Activated CD4-positive, alpha-beta T cell treated with anti-CD3 and anti-CD28 coated beads, Interleukin-2, amount 50 U/mL, for 1 hour (primary cell): Measurements from ENCODE around the gene WDR48.
"Not testable (repeated sequence)": the region's sequence is repeated elsewhere in the genome, so short reads cannot be mapped to it uniquely, and the experiment has no call there.

Experiments used
- DNase-seq: peaks from one replicate; pipeline ENCODE4 v3.0.0-alpha.2; 2020

The WDR48 gene

DNA sequence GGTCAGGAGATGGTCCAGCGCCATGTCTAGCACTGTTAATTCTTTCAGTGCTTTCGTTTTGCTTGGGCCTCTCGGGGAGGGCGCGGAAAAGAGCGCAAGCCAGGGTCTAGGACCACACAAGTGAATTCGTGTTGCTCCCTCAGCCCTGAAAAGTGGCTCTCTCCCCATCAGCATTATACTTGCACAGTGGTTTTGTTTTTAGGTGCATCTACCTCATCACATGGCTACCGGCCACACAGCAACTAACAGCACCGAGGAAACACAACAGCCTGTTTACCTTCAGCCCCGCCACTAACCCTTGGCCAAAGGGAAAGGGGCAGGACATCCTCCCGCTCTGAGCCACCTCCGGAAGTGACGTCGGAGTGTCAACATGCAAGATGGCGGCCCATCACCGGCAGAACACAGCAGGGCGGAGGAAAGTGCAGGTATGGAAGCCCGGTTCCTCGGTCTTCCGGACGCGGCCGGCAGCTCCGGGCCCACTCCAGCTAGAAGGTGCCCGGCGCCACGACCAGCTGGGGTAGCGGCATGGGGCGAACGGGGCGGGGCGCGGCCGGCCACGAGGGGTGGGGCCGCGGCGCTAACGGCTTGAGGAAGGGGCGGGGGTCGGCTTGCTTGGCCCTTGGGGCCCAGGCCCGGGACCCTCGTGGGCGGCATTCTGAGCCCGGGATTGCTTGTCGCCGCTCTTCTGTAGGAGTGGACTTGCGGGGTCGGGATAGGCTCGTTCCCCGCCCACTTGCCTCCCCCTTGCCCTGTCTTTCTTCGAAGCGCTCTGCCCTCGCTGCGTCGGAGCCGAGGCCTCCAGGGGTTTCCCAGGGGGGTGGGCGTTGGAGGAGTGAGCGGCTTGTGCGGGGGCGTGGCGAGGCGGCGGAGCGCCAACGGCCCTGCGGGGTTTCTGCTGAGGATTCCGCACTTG lies at the start of gene WDR48, which contains the start of gene SCN11A:
Gene WDR48, plus strand, starts transcription at position 368 of the 913 bp plus-strand sequence. Its CDS starts 10 bp downstream, at position 378.
Gene SCN11A, minus strand, starts transcription at position 296 of the 913 bp plus-strand sequence. CDS start 101,582 bp downstream, outside the sequence.
- peak; percentile 90 for DNase-seq

DNA sequence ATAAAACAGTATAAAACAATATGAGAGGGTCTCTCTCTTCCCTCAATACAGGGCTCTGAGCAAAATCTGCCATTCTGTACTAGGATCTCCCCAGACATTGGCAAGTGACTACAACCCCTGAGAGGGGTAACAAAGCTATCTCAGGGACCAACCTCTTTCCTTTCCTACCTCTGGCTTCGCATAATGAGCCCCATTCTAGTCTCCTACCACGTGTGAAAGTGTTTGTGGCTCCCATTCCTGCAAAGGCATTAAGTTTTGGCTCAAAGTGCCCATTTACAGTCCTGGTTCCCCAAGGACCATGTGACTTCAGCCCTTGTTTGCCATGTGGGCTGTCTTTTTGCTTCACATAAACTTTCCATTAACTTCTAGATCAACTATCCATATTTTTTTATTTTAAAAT lies 46.5 kb upstream of the WDR48 start:
- DNase-seq, result no peak

DNA sequence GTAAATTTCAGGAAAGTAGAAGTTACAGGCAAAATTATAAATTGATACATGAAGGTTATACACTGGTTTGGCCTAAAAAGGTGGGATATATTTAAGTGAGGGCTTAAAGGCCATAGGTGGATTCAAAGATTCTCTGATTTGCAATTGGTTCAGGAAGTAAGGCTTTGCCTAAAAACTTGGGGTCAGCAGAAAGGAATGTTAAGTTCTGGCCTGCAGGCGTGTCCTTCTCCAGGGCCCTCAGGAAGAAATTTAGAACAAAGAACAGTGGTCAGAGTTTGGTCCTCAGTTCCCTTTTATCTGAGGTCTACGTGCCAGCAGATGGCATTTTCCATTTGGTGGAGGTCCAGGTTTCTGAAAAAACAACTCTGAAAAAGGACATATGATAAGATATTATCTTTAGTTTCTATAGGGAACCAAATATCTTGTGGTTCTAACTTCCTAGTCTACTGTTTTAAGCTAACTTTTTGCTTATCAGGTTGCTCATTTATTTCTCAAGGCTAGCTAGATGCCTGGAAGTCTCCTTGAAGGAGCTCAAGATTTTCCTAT lies 40.6 kb upstream of the WDR48 start:
- DNase-seq, result no peak

DNA sequence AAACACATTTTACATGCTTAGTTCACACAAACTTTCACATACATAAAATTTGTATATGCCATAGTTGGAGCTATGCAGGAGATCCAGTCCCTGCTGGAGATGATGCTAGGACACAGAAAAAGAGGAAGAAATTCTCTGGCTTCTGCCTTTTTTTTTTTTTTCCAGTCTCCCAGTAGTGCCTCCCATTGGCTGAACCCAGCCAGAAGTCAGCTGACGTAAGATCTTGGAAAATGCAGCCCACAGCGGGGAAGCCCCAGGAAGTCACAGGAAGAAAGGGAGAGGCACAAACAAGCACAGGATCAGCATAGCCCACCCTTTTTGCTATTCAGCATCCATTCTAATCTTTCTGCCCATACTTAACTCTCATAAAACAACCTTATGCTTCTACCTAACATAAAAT lies 38.5 kb upstream of the WDR48 start:
- no peak for DNase-seq

DNA sequence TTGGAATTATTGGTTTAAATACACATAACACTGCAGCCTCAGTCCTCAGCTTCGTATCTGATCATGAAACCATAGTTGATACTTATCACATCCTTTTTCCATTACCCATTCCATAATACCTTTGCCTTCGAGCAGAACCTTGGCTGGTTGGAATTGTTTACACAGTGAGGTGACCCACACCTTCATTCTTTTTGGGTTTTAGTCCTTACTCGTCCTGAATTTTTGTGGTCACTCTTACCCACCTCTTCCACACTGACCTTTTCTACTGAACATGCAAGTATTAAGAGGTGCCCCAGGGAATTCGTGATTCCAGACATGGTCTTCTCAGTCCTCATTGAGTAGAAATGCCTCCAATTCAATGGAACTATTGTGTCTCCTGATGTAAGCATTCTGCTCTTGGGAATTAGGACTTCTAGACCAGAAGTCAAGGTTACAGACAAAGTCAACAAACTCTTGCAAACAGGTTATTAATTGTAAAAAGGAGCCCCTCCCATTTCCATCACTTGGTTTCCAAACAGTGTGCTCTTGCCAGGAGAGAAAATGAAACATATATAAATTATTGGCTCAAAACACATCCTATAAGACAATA lies 37.8 kb upstream of the WDR48 start:
- no peak for DNase-seq

DNA sequence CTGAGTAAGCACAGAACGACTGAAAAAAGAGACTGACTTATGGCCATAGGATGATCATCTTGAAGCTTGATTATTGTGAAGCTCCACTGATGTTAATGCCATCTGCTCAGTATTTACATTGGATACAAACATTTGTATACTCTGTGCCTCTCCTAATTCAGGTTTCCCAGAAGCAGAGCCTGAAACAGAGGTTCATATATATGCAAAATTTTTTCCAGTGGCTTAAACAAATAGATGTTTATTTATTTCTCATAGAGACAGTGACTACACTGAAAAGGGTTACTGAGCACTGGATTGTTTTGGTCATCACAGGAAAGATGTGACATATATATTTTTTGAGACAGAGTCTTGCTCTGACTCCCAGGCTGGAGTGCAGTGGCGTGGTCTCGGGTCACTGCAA lies 36.4 kb upstream of the WDR48 start:
- DNase-seq, result no peak

DNA sequence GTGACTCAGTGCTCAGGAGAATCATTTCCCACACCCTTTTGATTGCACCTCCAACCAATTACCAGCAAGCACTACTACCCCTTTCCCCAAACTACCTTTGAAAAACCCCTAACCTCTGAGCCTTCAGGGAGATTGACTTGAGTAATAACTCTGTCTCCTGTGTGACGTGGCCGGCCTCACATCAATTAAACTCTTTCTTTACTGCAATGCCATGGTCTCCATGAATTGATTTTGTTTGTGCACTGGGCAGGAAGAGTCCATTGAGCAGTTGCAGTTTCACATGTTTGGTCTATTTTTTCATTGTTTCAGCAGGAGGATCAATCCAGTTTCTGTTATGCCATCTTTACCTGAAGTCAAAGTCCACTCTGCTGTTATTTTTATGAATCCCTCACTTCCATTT lies 32.5 kb upstream of the WDR48 start:
- no peak for DNase-seq

DNA sequence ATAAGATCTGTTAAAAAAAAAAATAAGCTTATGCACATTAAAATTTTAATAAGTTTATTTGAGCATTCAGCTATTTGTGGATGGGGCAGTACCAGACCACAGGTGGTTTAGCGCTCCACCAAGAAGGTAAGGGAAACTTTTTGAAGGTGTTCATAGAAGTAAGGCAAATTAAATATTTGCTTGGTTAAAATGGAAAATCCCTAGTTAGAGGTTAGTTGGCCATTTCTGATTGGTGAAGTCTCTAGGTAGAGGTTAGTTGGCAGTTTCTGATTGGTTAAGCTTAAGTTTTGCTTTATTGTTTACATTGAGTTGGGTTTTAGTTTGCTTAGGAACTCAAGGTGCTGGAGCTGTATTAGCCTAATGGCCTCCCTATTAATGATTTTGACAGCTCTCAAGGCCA lies 30.8 kb upstream of the WDR48 start:
- DNase-seq, result no peak

DNA sequence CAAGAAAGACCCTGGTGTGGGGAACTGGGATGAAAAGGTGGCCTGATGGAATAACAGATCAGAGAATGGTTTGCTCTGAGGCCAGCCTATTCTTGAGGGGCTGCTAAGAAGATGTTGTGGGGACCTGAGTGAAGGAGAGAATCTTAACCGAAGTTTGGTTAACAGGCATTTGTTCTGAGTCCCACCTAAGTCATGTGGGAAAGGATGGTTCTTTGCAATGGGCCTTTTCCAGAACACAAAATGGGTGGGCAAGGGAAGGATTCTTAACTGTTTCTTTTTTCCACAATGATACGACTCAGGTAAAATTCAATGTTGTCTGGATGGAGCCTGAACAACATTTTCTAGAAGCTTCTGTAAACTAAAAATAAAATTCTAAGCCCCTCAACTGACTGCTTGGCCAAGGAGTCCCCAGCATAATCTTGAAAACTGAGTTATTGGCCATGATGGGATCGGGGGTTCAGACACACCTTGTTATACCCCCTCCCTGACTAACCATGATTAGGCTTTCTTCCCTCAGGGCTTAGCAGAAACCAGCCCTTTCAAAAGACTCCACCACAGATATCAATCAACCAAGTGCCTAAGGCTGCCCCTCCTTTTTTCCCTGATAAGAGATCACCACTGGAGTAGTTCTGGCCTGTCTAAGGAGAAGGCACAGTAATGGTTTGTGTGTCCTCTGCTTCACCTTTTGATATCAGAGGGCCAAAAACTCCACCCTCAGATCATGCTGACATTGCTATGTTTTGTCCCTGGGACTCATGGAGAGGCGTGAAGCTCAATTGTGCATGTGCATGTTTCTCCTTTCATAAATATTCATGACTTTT lies 30.1 kb upstream of the WDR48 start:
- no peak for DNase-seq

DNA sequence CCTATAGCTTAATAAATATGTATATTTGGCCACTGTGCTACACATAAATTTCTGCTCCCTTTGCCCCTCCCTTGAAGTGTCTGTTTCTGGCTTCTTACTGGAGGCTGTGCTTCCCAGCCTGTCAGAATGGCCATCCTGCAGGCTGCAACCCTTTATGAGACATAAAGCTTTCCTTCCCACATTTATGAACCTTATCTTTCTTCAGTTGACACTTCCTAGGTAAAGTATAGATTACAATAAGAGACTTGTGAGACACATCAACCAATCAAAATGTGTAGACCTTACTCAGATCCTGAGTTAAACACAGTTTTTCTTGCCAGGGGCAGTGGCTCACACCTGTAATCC lies 29.6 kb upstream of the WDR48 start:
- no peak for DNase-seq

DNA sequence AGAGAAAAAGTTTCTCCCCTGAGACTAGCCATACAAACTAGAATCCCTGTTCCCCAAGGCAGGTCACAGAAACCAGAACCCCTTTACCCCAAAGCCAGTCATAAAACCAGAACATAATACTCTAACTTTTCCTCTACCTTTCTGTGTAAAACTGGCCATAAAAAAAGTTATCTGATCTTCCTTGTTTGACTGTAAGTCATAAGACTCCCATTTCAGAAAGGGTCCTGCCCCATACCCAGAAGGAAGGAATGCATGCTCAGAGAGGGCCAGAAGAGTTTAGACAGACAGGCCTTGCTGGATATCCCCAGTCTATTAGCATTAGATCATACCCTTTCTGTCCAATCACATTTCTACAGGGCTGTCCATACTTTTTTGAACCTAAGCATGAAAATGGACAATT lies 27.3 kb upstream of the WDR48 start:
- no peak for DNase-seq

DNA sequence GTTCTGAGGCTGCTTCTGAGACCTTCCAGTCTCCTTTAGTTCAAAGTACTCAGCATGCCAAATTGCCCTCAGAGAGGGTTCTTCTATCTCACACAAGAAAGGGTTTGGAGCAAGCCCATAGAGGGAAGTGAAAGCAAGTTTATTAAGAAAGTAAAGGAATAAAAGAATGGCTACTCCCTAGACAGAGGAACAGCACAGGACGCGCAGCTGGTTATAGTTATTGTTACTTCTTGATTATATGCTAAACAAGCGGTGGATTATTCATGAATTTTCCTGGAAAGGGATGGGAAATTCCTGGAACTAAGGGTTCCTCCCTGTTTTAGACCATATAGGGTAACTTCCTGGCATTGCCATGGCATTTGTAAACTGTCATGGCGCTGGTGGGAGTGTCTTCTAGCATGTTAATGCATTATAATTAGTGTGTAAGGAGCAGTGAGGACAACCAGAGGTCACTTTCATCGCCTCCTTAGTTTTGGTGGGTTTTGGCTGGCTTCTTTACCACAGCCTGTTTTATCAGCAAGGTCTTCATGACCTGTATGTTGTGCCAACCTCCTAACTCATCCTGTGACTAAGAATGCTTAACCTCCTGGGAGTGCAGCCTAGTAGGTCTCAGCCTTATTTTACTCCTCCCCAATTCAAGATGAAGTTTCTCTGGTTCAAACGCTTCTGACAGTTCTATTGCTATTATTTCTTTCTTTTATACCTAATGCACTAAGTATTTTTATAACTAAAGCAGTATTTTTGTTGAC lies 26.4 kb upstream of the WDR48 start:
- DNase-seq, result no peak

DNA sequence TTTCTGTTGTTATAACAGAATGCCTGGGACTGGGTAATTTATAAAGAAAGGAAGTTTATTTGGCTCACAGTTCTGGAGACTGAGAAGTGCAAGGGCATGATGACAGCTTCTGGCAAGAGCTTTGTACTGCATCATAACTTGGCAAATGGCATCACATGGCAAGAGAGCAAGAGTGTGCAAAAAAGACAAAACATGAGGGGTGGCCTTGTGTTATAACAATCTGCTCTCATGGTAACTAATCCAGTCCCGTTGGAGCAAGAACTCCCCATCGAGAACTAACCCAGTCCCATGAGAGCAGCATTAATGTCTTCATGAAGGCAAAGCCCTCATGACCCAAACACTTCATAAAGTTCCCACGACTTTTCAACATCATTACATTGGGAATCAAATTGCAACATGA lies 23.3 kb upstream of the WDR48 start:
- DNase-seq, result no peak

DNA sequence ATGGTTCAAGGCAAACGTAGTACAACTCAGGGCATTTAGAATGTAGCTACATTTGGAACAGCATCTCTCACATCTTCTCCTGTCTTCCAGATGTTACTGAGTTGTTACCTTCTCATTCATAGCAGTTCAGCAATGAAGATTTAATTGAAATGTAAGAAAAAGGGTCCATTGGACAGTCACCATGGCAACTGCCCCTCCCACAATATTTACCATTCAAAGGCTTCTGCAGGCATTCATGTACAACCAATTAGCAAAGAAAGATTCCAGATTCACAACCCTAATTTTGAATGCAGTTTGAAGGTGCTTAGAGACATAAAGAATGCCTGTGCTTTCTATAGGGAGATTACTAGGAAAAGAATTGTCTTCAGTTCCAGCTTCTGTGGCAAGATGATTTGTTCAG lies 22.3 kb upstream of the WDR48 start:
- DNase-seq, result no peak

DNA sequence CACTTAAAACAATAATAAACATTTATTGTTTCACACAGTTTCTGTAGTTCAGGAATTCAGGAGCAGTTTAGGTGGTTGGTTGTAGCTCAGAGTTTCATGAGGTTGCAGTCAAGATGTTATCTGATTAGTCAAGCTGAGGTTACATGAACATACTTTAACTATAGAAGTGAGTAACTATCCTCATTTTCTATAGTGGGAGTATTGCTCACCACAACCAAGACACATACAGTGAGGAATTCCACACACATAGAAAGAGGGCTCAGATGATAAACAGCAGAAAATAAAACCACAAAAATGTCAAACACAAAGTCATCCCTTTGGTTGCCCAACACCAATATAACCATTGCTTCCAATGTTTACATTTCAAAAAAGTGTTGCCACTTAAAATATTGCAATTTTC lies 13.7 kb upstream of the WDR48 start:
- no peak for DNase-seq

DNA sequence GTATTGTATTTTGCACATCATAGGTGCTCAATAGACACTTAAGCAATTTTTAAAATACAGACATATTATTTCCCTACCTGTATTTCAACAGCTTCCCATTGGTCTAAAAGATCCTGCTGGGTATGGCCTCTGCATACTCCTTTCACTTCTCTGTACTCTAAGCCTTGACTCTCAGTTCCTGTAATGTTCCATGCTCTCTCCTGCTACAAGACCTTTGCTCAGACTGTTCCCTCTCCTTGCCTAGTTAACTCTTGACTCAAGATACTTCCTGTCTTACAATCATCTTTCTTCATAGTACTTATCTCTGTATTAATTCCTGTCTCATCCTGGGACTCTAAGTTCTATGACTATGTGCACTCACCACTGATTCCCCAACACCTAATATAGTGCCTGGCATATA lies 1.8 kb upstream of the WDR48 start:
- no peak for DNase-seq

DNA sequence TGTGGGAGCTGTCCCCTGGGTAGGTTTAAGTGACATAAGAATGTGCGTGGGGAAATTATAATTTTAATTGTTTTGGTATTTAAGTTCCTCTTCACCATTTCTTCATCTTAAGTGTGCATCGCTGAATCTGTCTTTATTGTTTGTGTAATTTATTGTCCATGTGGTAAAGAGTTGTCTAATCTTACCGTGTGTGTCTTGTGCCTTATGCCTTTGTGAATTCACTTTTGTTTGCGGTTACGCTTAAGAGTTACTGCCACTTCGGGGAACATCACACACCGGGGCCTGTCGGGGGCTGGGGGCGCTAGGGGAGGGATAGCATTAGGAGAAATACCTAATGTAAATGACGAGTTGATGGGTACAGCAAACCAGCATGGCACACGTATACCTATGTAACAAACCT lies 767 bp downstream of the WDR48 start:
- no peak for DNase-seq

DNA sequence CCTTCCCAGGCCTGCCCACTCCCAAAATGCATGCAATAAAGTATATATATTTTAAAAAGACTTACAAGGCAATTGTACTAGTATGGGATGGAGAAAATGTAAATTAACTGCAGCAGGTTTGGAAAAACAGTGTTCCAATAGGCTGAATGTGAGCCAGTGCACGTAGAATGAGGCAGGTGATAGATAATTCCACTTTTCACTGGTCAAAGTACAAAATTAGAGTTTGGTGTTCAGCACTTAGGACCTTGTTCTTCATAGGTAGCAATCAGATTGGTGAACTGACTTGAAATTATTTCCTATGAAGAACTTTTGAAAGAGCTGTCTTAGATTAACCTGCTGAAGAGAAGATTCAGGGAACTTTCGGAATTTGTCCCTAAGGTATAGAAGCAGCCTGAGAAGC lies 1.9 kb downstream of the WDR48 start:
- no peak for DNase-seq

DNA sequence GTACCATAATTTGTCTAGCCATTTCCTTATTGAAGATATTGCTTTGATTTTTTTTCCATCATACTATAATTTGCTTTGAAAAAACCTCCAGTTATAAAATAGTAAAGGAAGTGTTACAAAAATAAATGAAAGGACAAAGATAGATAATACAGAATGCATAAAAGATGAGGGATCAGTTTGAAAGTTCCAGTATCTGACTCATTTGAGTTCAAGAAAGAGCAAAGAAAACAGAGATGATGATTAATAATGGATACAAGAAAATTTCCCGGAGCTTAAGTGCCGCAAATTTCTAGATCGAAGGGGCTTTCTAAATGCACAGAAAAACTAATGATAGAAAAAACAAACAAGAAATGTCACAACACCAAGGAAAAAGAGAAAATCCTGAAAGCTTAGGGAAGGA lies 4.3 kb downstream of the WDR48 start:
- no peak for DNase-seq

DNA sequence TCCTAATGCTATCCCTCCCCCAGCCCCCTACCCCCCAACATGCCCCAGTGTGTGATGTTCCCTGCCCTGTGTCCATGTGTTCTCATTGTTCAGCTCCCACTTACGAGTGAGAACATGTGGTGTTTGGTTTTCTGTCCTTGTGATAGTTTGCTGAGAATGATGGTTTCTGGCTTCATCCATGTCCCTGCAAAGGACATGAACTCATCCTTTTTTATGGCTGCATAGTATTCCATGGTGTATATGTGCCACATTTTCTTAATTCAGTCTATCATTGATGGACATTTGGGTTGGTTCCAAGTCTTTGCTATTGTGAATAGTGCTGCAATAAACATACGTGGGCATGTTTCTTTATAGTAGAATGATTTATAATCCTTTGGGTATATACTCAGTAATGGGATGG lies 9.4 kb downstream of the WDR48 start:
- not testable (repeated sequence) for DNase-seq

DNA sequence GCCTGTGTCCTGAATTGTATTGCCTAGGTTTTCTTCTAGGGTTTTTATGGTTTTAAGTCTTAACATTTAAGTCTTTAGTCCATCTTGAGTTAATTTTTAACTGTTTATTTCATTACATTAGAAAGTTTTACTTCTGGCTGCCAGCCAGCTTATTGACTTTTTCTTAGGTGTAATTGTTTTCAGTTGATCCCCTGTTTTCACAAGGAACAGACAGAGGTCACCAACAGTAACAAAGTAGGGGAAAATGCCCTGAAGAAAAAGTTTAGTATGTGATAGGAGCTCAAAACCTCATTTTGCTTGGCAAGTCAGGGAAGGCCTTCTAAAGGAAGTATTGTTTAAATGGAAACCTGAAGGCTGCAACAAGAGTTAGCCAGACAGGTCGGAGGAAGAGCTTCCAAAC lies 10.4 kb downstream of the WDR48 start:
- DNase-seq, result no peak

DNA sequence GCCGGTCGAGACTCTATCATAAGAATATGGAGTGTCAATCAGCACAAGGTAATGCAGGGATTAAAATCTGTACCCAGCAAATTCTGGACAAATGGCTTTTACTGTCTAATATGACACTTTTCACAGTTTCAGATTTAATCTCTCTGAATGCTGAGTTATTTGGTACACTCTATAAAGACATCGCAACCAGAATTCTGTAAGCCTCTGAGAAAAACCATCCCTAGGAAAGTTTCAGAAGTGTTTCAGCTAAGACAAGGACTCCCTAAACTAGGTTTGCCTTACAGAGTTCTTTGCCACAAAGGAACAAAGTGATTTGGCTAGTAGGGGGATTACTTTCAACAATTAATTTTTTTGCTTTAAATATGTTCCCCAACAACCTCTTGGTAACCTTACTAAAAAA lies 11.3 kb downstream of the WDR48 start:
- DNase-seq, result no peak

DNA sequence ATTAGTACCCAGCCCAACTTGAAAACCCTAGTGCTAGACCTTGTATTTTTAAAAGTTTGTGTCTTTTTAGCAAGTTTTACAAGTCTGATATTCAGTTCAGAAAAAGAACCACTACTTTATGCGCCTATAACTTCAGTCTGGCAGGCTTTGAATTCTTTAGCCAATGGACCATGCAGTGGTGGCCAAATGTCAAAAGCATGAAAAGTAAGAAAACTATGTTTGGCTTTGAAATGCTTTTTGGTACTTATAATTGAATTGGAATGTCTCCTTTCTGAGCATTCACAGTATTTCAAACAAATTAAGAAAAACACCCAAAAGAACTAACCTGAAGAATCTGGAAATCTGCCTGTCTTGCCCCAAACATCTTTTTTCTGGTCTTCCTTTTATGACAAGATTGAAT lies 12.8 kb downstream of the WDR48 start:
- no peak for DNase-seq
